ENCODE measurements around the gene TIAM1.

Gene TIAM1

DNA sequence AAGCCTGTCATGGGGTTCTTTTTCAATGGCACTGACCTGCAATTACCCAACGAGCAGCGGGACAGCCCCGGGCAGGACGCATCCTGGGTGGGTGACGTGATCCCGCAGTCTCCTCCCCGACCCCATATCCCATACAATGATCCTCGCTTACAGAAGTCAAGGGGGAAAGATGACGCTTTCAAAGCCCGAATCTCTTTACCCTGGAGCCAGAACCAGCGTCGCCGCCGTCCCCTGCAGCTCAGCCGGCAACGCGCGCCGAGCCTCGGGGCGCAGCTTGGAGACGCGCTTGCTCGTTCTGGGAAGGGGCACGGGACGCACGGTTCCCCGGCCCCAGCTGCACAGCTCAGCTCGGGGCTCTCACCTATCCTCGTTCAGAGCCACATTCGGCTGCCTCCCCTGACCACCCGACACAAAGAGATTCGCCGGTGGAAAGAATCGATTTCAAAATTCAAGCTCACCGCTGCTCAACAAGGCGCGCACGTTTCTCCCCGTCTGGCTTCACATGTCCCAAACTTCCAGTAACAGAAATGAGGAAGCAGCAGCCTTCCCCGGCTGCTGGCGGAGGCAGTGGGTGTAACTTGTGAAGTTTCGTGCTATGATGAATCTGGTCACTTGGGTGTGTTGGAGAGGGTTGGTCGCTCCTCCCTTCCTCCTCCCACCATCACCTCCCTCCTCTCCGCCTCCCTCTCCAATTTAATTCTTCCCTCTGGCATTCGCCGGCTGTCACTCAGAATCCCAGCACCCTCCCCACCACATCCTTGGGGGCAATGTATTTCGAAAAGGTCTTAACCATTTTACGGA is at the start of gene TIAM1:
TIAM1 (minus strand) TSS at position 582 of the 801 bp plus-strand sequence. CDS start 77,289 bp downstream, outside the sequence.
- DNase-seq = no peak

- no peak for DNase-seq
Measured at GRCh38 chr21:31387560-31388186, 43.6 kb upstream of the TIAM1 start.

DNA sequence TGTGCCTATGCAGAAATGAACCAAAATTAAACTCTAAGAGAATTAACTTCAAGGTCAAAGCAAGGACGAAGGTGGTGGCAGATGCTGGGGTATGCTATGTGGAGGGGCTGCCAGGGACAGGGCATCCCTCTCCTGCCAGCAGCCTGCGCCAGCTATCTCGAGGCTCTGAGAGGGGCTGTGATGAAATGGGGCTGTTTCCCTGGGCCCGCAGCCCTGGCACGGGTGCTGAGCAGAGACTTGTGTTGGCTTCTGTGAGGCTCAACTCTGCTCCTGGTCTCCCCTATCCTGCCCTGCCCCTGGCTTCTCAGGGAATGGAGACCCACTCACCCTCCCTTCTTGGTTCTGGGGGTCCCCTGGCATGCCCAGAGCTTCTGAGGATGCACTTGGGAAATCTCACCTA is 41.9 kb upstream of the TIAM1 start:
- no peak for DNase-seq

DNA sequence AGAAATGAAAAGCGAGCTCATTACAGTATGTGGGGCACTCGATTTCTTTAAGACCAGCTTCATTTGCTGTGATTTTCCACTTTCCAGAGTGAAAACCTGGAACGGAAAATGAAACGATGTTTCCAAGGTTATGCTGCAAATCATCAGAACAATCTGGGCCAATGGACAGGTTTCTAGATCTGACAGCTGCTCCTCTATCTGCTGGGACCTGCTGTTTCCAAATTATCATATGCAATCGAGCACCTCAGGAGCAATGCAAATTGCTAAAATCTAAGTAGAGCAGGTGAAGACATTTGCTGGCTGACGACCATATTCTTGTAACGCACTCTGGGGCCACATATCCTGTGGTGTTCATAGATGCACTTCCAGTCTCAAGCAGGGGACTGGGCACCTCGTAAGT is 39.7 kb upstream of the TIAM1 start:
- no peak for DNase-seq

- no peak for DNase-seq
Measured at GRCh38 chr21:31382060-31382459, 38.0 kb upstream of the TIAM1 start.

DNA sequence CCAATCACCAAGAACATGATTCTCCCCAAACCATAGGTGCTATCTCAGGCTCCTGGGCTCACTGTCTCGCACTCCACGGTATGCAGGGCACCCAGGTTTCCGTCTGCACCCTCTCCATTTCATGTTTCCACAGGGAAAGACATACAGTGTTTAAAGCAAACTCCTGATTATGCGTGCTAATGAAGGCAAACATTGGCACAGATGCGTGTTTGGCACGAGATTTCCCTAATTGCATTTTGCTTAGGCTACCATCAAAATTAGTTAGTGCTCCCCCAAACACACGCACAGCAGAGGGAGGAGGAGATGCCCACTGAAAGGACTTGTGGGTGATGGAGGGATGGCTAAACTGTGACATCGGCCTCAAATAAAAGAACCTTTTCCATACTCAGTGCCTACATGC is 32.2 kb upstream of the TIAM1 start:
- no peak for DNase-seq

DNA sequence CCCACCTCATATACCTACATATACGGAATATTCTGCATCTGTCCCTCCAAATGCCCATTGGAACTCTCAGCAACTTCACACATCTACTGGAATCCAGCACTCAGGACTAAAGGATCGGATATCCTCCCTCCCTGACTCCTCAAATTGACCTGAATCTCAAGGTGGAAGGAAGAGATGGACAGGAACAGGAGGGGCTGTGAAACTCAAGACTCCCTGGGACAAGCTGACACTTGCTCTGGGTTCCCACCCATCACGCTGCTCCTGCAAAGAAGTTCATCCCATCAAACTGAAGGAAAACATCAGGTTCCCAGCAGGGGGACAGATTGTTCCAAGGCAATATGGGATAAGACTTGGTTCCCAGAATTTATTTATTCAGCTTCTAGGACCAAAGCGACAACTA is 30.3 kb upstream of the TIAM1 start:
- no peak for DNase-seq

GRCh38 chr21:31372471-31372765 is 28.4 kb upstream of the TIAM1 start:
- DNase-seq = no peak

GRCh38 chr21:31371715-31372470 is 27.8 kb upstream of the TIAM1 start:
- no peak for DNase-seq

DNA sequence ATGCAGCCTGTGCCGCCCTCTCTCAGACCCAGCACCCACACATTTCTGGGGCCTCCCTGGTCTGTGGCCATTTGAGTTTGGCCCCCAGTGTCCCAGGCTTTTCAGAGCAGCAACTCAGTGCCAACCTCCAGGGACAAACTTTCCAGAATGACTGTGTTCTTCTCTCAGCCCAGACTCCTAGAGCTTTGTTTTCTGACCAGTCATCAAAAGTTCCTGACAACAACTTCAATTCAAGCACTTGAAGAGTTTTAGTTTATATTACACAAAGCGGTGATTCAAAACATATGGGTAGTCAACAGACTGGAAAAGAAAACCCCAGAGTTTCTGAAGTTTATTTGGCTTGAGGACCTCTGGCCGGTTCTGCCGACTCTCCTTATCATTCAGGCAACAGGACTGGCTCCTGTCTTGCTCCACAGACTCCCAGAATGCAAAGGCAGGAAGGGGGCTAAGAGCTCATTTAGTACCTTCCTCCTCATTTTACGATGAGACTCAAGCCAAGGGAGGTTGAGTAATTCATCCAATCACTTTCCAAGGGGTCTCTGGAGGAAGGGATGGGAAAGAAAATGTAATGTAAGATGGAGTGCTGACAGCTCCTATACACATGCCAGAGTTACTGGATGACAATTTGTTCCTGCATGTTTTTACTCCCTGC is 27.0 kb upstream of the TIAM1 start:
- no peak for DNase-seq

DNA sequence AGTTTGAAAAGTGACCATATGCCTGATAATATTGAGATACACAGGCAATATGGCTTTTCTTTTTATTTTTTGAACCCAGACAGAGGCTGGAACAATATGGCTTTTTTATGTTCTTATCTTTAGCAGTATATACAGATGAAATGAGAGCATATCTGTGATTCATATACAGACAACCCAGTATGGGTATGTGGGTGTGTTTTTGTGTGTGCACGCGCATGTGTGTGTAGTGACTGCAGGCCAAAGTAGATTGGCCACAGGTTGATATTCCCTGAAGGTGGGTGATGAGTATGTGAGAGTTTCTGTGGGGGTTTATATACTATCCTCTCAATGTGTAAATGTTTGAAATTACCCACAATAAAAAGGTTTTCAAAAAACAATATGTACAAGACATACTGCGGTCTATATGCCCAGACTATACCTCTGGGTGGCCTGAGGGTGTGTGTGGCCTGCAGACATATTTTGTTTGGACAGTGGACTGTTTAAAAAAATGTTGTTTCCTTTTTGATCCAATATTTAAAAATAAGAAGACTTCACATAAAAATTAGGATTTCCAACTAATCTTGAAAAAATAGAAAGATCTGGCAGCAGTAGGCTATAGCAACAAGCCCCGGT is 26.3 kb upstream of the TIAM1 start:
- no peak for DNase-seq

- DNase-seq = no peak
Measured at GRCh38 chr21:31368361-31368760, 24.3 kb upstream of the TIAM1 start.

- DNase-seq = no peak
Measured at GRCh38 chr21:31367801-31368200, 23.7 kb upstream of the TIAM1 start.

DNA sequence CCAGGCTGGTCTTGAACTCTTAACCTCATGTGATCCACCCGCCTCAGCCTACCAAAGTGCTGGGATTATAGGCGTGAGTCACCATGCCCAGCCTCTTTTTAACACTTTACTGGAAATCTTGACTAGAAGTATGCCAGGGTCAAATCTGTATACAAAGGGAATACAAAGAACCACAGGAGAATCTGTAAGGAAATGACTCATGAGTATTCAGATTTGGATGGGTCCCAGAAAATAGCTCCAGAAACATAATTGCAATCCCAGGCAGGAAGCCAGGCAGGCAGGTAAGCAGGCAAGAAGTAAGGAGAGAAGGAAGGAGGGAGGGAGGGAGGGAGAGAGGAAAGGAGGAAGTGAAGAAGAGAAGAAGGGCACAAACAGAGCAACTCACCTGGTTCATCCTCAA is 22.8 kb upstream of the TIAM1 start:
- DNase-seq = no peak

- no peak for DNase-seq
Measured at GRCh38 chr21:31364253-31364945, 20.3 kb upstream of the TIAM1 start.

GRCh38 chr21:31363720-31364119 is 19.7 kb upstream of the TIAM1 start:
- no peak for DNase-seq

DNA sequence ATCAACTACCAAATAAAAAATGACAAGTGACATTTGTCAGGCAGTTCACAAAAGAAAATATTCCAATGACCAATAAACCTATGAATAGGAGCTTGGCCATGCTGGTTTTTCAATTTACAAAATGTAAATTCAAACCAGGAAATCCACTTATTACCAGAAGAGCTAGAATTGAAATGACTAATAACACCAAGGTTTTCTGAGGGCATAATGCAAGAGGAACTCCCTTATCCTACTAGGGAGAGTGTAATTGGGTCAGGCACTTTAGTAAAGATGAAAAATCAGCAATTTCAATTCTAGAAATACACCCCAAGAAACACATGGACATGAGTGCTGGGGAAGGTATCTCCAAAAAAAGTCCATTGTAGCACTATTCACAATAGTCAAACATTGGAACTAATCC is 16.7 kb upstream of the TIAM1 start:
- no peak for DNase-seq

DNA sequence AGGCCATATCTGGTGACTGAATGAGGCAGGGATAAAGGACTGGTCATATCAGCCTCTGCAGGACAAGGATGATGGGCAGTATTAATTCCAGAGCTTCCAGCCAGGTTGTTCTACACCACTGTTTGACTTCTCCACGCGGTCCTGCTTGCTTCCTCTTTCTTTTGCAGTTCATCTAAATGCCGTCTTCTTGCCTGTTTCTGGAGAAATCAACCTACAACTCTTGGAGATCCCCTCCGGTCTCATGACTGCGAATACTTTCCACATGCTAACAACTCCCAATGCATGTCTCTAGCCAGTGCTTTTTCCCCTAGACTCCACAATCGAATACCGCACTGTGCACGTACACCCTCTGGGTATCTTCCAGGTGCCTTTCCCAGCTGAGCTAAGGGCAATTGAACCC is 14.1 kb upstream of the TIAM1 start:
- no peak for DNase-seq

GRCh38 chr21:31356440-31356839 is 12.4 kb upstream of the TIAM1 start:
- no peak for DNase-seq

DNA sequence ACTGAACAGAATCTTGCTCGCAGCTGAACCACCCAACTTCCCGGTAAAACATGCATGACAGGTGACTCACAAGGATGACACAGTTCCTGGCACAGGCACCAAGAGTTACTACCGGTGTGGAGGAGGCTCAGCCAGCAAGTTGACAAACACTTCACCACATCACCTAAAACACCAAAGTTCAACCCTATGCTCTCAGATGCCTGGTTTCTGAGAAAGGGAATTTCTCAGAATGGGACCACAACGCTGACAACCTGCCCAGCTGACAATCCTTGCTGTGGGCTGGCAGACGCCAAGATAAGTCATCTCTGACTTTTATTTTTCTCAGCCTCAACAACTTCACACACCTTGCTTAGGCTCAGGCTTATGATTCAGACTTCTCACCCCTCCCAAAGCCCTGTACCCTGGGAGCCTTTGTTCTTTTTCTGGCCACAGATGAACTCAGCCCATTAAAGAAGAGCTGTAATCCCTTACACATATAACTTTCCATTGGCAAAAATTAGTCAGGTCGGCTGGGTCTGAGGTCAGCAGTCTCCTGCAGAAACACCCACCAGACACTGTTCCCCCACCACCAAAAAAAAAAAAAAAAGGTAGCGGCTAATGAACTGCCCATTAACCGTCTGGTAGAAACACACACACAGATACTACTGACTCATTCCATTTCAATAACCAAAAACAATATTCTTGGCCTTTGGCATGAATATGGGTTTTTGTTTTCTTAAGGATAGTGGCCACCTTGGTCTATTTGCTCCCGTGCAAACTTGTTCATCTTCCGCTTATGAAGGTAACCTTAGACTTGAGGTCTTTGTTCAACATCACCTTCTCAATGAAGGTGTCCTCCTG is 10.8 kb upstream of the TIAM1 start:
- DNase-seq = no peak

DNA sequence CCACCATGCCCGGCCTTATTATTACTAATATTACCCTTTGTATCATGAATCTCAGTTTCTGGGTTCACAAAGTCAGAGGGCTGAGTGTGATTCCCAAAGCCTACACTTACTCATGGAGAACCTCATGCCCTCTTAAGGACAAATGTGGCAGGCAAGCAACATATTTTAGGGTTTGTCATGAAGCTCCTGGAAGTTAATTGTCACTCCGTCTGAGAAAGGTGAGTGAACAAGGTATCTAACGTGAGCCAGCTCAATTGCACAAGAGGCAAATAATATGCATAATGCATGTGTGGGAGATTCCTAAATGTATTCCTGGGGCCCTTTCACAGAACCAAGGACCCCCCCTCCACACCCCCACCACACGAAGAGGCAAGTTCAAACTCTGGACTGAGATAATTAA is 10.1 kb upstream of the TIAM1 start:
- DNase-seq = no peak

DNA sequence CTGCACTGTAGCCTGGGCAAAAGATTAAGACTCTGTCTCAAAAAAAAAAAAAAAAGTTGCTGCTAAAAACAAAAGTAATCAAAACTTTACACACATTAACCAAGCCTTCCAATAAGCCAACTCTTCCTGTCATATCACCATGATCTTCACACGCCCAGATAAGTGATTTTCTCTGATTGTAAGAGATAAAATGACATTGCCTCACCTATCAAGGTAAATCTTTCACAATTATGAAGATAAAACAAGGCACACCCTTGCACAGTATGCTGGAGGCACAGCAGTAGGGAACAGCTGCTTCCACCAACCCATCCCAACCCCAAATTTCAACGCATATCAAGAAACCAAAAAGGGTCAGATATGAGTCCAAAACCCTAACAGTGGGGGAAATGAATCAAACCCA is 8.8 kb upstream of the TIAM1 start:
- DNase-seq = no peak

Data from GOT3 (cell line).